ENCODE data around the gene MORF4L1.

DNA sequence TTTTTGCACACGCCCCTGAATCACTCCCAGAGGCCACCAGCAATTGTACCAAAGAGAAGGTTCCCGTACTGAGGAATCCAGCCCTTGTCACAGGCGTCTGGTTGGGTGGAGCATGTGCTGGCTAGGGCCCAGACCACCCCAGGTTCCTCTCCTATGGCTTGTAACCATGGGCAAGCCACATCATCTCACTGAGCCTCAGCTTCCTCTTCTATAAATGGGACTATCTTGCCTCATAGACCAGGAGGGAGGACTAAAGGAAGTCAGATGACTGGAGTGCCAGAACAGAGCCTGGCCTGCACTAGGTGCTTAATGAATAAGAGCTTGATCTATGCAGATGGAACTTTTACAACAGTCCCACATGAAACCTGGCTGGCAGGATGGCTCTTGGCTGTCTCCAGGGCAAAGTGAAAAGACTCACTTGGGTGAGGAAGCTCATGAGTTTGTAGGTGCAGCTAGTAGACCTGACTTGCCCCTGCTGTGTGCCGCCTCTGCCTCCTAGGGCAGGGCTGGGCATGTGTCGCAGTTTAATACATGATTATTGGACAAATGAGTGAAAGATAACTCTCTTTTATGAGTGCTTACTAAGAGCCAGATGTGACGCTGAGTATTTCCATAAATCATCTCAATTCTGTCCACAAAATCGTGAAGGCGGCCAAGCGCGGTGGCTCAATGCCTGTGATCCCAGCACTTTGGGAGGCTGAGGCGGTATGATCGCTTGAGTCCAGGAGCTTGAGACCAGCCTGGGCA lies 42.8 kb downstream of the MORF4L1 start:
- TF ChIP-seq, protein P1, sequence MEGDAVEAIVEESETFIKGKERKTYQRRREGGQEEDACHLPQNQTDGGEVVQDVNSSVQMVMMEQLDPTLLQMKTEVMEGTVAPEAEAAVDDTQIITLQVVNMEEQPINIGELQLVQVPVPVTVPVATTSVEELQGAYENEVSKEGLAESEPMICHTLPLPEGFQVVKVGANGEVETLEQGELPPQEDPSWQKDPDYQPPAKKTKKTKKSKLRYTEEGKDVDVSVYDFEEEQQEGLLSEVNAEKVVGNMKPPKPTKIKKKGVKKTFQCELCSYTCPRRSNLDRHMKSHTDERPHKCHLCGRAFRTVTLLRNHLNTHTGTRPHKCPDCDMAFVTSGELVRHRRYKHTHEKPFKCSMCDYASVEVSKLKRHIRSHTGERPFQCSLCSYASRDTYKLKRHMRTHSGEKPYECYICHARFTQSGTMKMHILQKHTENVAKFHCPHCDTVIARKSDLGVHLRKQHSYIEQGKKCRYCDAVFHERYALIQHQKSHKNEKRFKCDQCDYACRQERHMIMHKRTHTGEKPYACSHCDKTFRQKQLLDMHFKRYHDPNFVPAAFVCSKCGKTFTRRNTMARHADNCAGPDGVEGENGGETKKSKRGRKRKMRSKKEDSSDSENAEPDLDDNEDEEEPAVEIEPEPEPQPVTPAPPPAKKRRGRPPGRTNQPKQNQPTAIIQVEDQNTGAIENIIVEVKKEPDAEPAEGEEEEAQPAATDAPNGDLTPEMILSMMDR (IDR thresholded peaks at IDR 0.05) = no peak
- no peak for TF ChIP-seq POLR2A (IDR thresholded peaks at IDR 0.05)

All from uterus (tissue), 2 donors.